ENCODE measurements around the gene UAP1L1. TPM values are rescaled to one million over a fixed set of nuclear protein-coding genes. Genes with fewer than 3 reads are reported as not detected.

Gene UAP1L1
- total RNA-seq, 4 donors from 2014 or later, result 9.3 to 15.7 (median 12.4) TPM

- H3K4me3 ChIP-seq (replicated peaks in 1 of 3), result no peak overlapping the region
- DNase-seq, result no peak
- intact Hi-C loops (cut with DNase I), result no loop called here
- H3K4me1 ChIP-seq, result peaks cover 2 to 15% of the 10 kb centered on the region in 2 donors
- H3K27ac ChIP-seq, result no peak overlapping the region
- TF ChIP-seq POLR2A (IDR thresholded peaks at IDR 0.05) (no peak), CTCF (IDR thresholded peaks at IDR 0.05) (no peak)
- no peaks in the 10 kb centered on the region for H3K9me3 ChIP-seq
- H3K36me3 ChIP-seq, result peaks cover 0 to 8% of the 10 kb centered on the region in 2 donors
- H3K27me3 ChIP-seq, result no peaks in the 10 kb centered on the region
- WGBS, 2 donors, result 59 to 80% methylated on average over 1 to 12 of the region's 16 CpGs
Measured at GRCh38 chr9:137041124-137041523, 36.2 kb upstream of the UAP1L1 start.

- Histone ChIP-seq H3K27me3 (peaks cover 5% of the 10 kb centered on the region), H3K9me3 (no peaks in the 10 kb centered on the region), H3K4me1 (peaks cover 6 to 19% of the 10 kb centered on the region in 2 donors), H3K4me3 (replicated peaks in 1 of 3) (no peak overlapping the region), H3K27ac (peak overlapping the region in 1 of 3 donors; percentile 48), H3K36me3 (peaks cover 0 to 8% of the 10 kb centered on the region in 2 donors)
- TF ChIP-seq CTCF (IDR thresholded peaks at IDR 0.05) (no peak), POLR2A (IDR thresholded peaks at IDR 0.05) (no peak)
- intact Hi-C loops (cut with DNase I), result no loop called here
- DNase-seq, result no peak
- WGBS, 2 donors, result 71 to 80% methylated on average over 7 to 11 of the region's 36 CpGs
Measured at GRCh38 chr9:137042751-137043727, 34.3 kb upstream of the UAP1L1 start.

GRCh38 chr9:137044037-137044436, 33.3 kb upstream of the UAP1L1 start:
- H3K4me3 ChIP-seq (replicated peaks in 1 of 3), result peak overlapping the region in 1 of 3 donors; percentile 3
- no peak for DNase-seq
- H3K27me3 ChIP-seq, result peaks cover 15% of the 10 kb centered on the region
- TF ChIP-seq POLR2A (IDR thresholded peaks at IDR 0.05), result no peak
- no peak for TF ChIP-seq CTCF (IDR thresholded peaks at IDR 0.05)
- peaks cover 0 to 8% of the 10 kb centered on the region in 2 donors for H3K36me3 ChIP-seq
- H3K27ac ChIP-seq, result peak overlapping the region in 1 of 3 donors; percentile 48
- intact Hi-C loops (cut with DNase I), result no loop called here
- WGBS, 2 donors, result 86 to 87% methylated on average over 10 of the region's 12 CpGs
- H3K9me3 ChIP-seq, result no peaks in the 10 kb centered on the region
- peaks cover 6 to 19% of the 10 kb centered on the region in 2 donors for H3K4me1 ChIP-seq

- intact Hi-C loops (cut with DNase I), result no loop called here
- H3K9me3 ChIP-seq, result no peaks in the 10 kb centered on the region
- H3K4me1 ChIP-seq, result peaks cover 6 to 19% of the 10 kb centered on the region in 2 donors
- peak overlapping the region in 1 of 3 donors; percentile 37 for H3K4me3 ChIP-seq (replicated peaks in 1 of 3)
- no peak for DNase-seq
- H3K27me3 ChIP-seq, result peaks cover 20% of the 10 kb centered on the region
- peak overlapping the region in 1 of 3 donors; percentile 48 for H3K27ac ChIP-seq
- peaks cover 0 to 3% of the 10 kb centered on the region in 2 donors for H3K36me3 ChIP-seq
- 45 to 63% methylated on average over 8 to 12 of the region's 18 CpGs for WGBS, 2 donors
- TF ChIP-seq CTCF (IDR thresholded peaks at IDR 0.05), result no peak
- no peak for TF ChIP-seq POLR2A (IDR thresholded peaks at IDR 0.05)
Measured at GRCh38 chr9:137044502-137045177, 32.7 kb upstream of the UAP1L1 start.
